Smooth muscle cell (in vitro differentiated cells): Measurements from ENCODE around the gene TMEM132C. TPM values are rescaled to one million over a fixed set of nuclear protein-coding genes. Genes with fewer than 3 reads are reported as not detected.

Experiments used
- DNase-seq: peaks from one replicate; lab custom pipeline; 2025; ENCODE audit not compliant: unreplicated experiment; lab: John Stamatoyannopoulos, UW
- H2AFZ ChIP-seq: fragments of 200-600 bp; sonication (generic); 2 replicates; pipeline ENCODE4 v1.6.0; 2016; ENCODE audit warnings: antibody characterized with exemption, low read depth, mild to moderate bottlenecking
- H3F3A ChIP-seq: fragments of 200-600 bp; sonication (generic); 2 replicates; pipeline ENCODE4 v1.6.0; 2017; ENCODE audit warnings: antibody characterized with exemption, low read depth
- H3K27ac ChIP-seq: fragments of 200-600 bp; sonication (generic); 2 replicates; pipeline ENCODE4 v1.5.1; 2016; ENCODE audit warnings: low read depth, mild to moderate bottlenecking
- H3K27me3 ChIP-seq: fragments of 200-600 bp; sonication (generic); 2 replicates; pipeline ENCODE4 v1.6.1; 2016; ENCODE audit warnings: low read depth, mild to moderate bottlenecking
- H3K36me3 ChIP-seq: fragments of 200-600 bp; sonication (generic); 2 replicates; pipeline ENCODE4 v1.5.1; 2016; ENCODE audit warnings: low read depth
- H3K4me1 ChIP-seq: fragments of 200-600 bp; sonication (generic); 2 replicates; pipeline ENCODE4 v1.5.1; 2016; ENCODE audit warnings: low read depth
- H3K4me2 ChIP-seq: fragments of 200-600 bp; sonication (generic); 2 replicates; pipeline ENCODE4 v1.6.0; 2016; ENCODE audit warnings: mild to moderate bottlenecking
- H3K4me3 ChIP-seq: fragments of 200-600 bp; sonication (generic); 2 replicates; pipeline ENCODE4 v1.5.1; 2016; ENCODE audit warnings: mild to moderate bottlenecking
- H3K79me2 ChIP-seq: fragments of 200-600 bp; sonication (generic); 2 replicates; pipeline ENCODE4 v1.6.0; 2016; ENCODE audit warnings: low read depth, mild to moderate bottlenecking
- H3K9ac ChIP-seq: fragments of 200-600 bp; sonication (generic); 2 replicates; pipeline ENCODE4 v1.6.0; 2016; ENCODE audit warnings: low read depth
- H3K9me3 ChIP-seq: fragments of 200-600 bp; sonication (generic); replicated peaks from 2 replicates; pipeline ENCODE4 v1.5.1; 2016; ENCODE audit warnings: low read depth
- H4K20me1 ChIP-seq: fragments of 200-600 bp; sonication (generic); 2 replicates; pipeline ENCODE4 v1.6.0; 2016; ENCODE audit warnings: low read depth
- WGBS: methylation state at CpG from one replicate; pipeline ENCODE4 v1.1.7; 2016; ENCODE audit warnings: low lambda C conversion rate; 5-methylcytosine and 5-hydroxymethylcytosine counted together
- polyA plus RNA-seq: library from polyadenylated mRNA; unstranded; fragments of >200 nt; fragmentation: Nextera tagmentation; extraction: Ambion mirVana; gene quantifications from 2 replicates; pipeline ENCODE4 v1.2.1, GENCODE V29; 2016
- total RNA-seq: library from RNA; depleted of rRNA; stranded (reverse); fragments of >200 nt; gene quantifications from 2 replicates; pipeline ENCODE4 v1.2.3, GENCODE V29; 2014
- TF ChIP-seq, protein P1 (sequence below): fragments of 200-600 bp; sonication (generic); IDR thresholded peaks from 2 replicates; pipeline ENCODE4 v1.5.1; 2017; ENCODE audit warnings: borderline replicate concordance, mild to moderate bottlenecking, antibody characterized with exemption; ENCODE audit not compliant: insufficient read depth, poor library complexity, severe bottlenecking

The TMEM132C gene
- total and polyA plus RNA-seq, 2 experiments from 2014 or later = 0.49 to 0.77 TPM

DNA sequence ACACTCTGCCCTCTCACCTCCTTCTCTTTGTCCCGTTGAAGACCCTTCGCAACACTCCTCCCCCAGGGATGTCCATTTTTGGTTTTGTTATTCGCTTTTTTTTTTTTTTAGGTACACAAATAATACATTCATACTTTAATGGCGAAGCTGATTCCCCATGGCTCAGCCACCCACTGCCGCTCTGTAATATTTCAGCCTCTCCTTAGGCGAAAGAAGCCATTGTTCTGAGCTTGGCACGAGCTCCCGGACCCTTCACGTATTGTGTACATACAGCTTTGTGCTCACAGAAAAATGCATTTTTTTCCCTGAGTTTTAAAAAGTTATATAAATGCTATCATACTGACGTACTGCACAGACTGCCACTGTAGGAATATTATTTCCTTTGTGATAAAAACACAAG lies 115.0 kb downstream of the TMEM132C start:
- H3K27ac ChIP-seq = no peak overlapping the region
- H3K79me2 ChIP-seq = no peaks in the 10 kb centered on the region
- no peaks in the 10 kb centered on the region for H3K9me3 ChIP-seq
- H3K36me3 ChIP-seq = no peaks in the 10 kb centered on the region
- H3K9ac ChIP-seq = no peak overlapping the region
- no peaks in the 10 kb centered on the region for H4K20me1 ChIP-seq
- no peak overlapping the region for H2AFZ ChIP-seq
- TF ChIP-seq, protein P1, sequence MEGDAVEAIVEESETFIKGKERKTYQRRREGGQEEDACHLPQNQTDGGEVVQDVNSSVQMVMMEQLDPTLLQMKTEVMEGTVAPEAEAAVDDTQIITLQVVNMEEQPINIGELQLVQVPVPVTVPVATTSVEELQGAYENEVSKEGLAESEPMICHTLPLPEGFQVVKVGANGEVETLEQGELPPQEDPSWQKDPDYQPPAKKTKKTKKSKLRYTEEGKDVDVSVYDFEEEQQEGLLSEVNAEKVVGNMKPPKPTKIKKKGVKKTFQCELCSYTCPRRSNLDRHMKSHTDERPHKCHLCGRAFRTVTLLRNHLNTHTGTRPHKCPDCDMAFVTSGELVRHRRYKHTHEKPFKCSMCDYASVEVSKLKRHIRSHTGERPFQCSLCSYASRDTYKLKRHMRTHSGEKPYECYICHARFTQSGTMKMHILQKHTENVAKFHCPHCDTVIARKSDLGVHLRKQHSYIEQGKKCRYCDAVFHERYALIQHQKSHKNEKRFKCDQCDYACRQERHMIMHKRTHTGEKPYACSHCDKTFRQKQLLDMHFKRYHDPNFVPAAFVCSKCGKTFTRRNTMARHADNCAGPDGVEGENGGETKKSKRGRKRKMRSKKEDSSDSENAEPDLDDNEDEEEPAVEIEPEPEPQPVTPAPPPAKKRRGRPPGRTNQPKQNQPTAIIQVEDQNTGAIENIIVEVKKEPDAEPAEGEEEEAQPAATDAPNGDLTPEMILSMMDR = no peak
- H3K27me3 ChIP-seq = no peaks in the 10 kb centered on the region
- WGBS = 82% methylated on average over 10 of the region's 10 CpGs
- peak overlapping the region; percentile 59 for H3K4me2 ChIP-seq
- H3K4me3 ChIP-seq = no peak overlapping the region
- H3K4me1 ChIP-seq = peaks cover 29% of the 10 kb centered on the region
- no peak for DNase-seq
- no peaks in the 10 kb centered on the region for H3F3A ChIP-seq

DNA sequence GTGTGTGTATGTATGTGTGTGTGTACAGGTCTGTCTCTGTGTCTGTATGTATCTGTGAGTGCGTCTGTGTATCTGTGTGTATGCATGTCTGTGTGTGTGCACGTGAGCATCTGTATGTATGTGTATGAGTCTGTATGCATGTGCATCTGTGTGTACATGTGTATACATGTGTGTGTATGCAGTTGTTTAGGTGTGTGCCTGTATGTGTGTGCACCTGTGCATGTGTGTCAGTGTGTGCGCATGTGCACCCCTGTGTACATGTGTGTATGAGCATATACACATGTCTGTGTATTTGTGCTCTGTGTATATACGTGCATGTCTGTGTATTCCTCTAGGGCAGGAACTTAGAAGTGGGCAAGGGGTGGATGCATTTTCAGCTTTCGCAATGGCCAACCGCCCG lies 116.0 kb downstream of the TMEM132C start:
- DNase-seq = no peak
- TF ChIP-seq, protein P1 = no peak
- Histone ChIP-seq H3K4me3 (no peak overlapping the region), H3K36me3 (no peaks in the 10 kb centered on the region), H3K4me1 (peaks cover 29% of the 10 kb centered on the region), H3K79me2 (no peaks in the 10 kb centered on the region), H2AFZ (no peak overlapping the region), H3K9ac (no peak overlapping the region), H3F3A (no peaks in the 10 kb centered on the region), H3K27me3 (no peaks in the 10 kb centered on the region), H4K20me1 (no peaks in the 10 kb centered on the region), H3K4me2 (no peak overlapping the region), H3K9me3 (no peaks in the 10 kb centered on the region), H3K27ac (no peak overlapping the region)
- 88% methylated on average over 7 of the region's 7 CpGs for WGBS

DNA sequence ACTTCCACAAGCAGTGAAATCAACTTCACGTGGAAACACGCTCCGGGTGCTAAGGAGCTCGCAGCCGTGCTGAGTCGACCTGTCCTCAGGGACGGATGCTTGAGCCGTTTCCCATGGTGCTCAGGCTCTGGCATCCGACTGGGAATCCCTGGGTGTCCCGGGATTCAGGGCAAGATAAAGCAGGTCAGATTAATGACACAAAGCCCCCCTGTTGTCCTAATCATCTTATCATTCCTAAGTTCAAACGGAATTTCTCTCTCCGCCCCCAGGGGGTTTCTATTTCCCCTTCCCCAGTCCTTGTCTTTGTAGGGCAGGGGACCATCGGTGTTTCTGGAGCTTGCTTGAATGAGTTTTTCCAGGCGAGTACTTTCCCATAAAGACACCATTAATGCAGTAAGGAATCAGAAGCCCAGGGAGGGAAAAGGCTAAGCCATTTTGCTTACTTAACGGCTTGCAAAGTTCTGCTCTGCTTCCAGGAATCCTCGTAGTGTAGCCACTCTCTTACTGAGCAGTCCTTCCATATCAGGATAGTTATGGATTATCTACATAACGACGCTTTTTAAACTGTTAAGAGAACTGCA lies 116.5 kb downstream of the TMEM132C start:
- Histone ChIP-seq H3K4me3 (no peak overlapping the region), H3K36me3 (no peaks in the 10 kb centered on the region), H3K79me2 (no peaks in the 10 kb centered on the region), H3K9ac (no peak overlapping the region), H2AFZ (no peak overlapping the region), H3K4me2 (peak overlapping the region; percentile 30), H3K9me3 (no peaks in the 10 kb centered on the region), H3F3A (no peaks in the 10 kb centered on the region), H4K20me1 (no peaks in the 10 kb centered on the region), H3K27ac (no peak overlapping the region), H3K27me3 (no peaks in the 10 kb centered on the region), H3K4me1 (peaks cover 29% of the 10 kb centered on the region)
- TF ChIP-seq, protein P1 = no peak
- 30% methylated on average over 18 of the region's 18 CpGs for WGBS
- DNase-seq = no peak

GRCh38 chr12:128385736-128386135 lies 118.8 kb downstream of the TMEM132C start:
- no peaks in the 10 kb centered on the region for H4K20me1 ChIP-seq
- H3K79me2 ChIP-seq = no peaks in the 10 kb centered on the region
- H3F3A ChIP-seq = no peaks in the 10 kb centered on the region
- no peak overlapping the region for H3K27ac ChIP-seq
- 97% methylated on average over 9 of the region's 9 CpGs for WGBS
- H3K4me2 ChIP-seq = no peak overlapping the region
- H3K27me3 ChIP-seq = no peaks in the 10 kb centered on the region
- H2AFZ ChIP-seq = no peak overlapping the region
- H3K4me1 ChIP-seq = peaks cover 29% of the 10 kb centered on the region
- DNase-seq = no peak
- H3K9ac ChIP-seq = no peak overlapping the region
- no peak overlapping the region for H3K4me3 ChIP-seq
- no peaks in the 10 kb centered on the region for H3K9me3 ChIP-seq
- H3K36me3 ChIP-seq = no peaks in the 10 kb centered on the region
- TF ChIP-seq, protein P1 = no peak
